ENCODE data around the gene CCDC80. TPM values are rescaled to one million over a fixed set of nuclear protein-coding genes. Genes with fewer than 3 reads are reported as not detected.

Gene CCDC80
- total RNA-seq, 1 experiment from 2014 or later = 26.2 TPM

GRCh38 chr3:112633757-112634156, 7.2 kb downstream of the CCDC80 start:
- TF ChIP-seq CTCF (IDR thresholded peaks at IDR 0.05; ENCODE audit: insufficient read depth in 1 of 2, low read depth in 1 of 2, low read length in 1 of 2, severe bottlenecking in 1 of 2, unreplicated experiment in 1 of 2) = no peak
- H3K4me1 Mint-ChIP-seq (ENCODE audit: low read depth, unreplicated experiment) = no peaks in the 10 kb centered on the region
- ChIA-PET POLR2A (no interaction called here), CTCF (no interaction called here)
- Histone ChIP-seq H3K9me3 (no peaks in the 10 kb centered on the region), H3K36me3 (ENCODE audit: control insufficient read depth, insufficient read depth, low read length) (no peaks in the 10 kb centered on the region), H3K27me3 (replicated peaks; ENCODE audit: control insufficient read depth, insufficient read depth, low read length) (no peaks in the 10 kb centered on the region), H3K4me1 (no peaks in the 10 kb centered on the region), H3K4me3 (ENCODE audit: low read depth, low read length) (no peak overlapping the region)
- no peak overlapping the region for H3K27ac Mint-ChIP-seq (ENCODE audit: unreplicated experiment)
- intact Hi-C loops (cut with micrococcal nuclease; ENCODE audit: unreplicated experiment) = no loop called here
- H3K36me3 Mint-ChIP-seq (ENCODE audit: insufficient read depth, unreplicated experiment) = no peaks in the 10 kb centered on the region
- DNase-seq = no peak
- BruUV-seq (replicated peaks) = no TSS peak
- H3K4me3 Mint-ChIP-seq (ENCODE audit: unreplicated experiment) = no peak overlapping the region
- no peaks in the 10 kb centered on the region for H3K27me3 Mint-ChIP-seq (ENCODE audit: insufficient read depth, unreplicated experiment)
- peaks cover 9% of the 10 kb centered on the region for H3K9me3 Mint-ChIP-seq (ENCODE audit: unreplicated experiment)

GRCh38 chr3:112633191-112633590, 7.8 kb downstream of the CCDC80 start:
- TF ChIP-seq CTCF (IDR thresholded peaks at IDR 0.05; ENCODE audit: insufficient read depth in 1 of 2, low read depth in 1 of 2, low read length in 1 of 2, severe bottlenecking in 1 of 2, unreplicated experiment in 1 of 2) = no peak
- BruUV-seq (replicated peaks) = no TSS peak
- POLR2A ChIA-PET = no interaction called here
- no peak for DNase-seq
- Mint-ChIP-seq H3K36me3 (ENCODE audit: insufficient read depth, unreplicated experiment) (no peaks in the 10 kb centered on the region), H3K4me3 (ENCODE audit: unreplicated experiment) (no peak overlapping the region), H3K4me1 (ENCODE audit: low read depth, unreplicated experiment) (no peaks in the 10 kb centered on the region), H3K27me3 (ENCODE audit: insufficient read depth, unreplicated experiment) (no peaks in the 10 kb centered on the region), H3K27ac (ENCODE audit: unreplicated experiment) (no peak overlapping the region), H3K9me3 (ENCODE audit: unreplicated experiment) (peaks cover 6% of the 10 kb centered on the region)
- intact Hi-C loops (cut with micrococcal nuclease; ENCODE audit: unreplicated experiment) = no loop called here
- Histone ChIP-seq H3K4me3 (ENCODE audit: low read depth, low read length) (no peak overlapping the region), H3K4me1 (0 out of 2 replicates have a peak, but pooled peaks cover 2% of the 10 kb centered on the region), H3K9me3 (no peaks in the 10 kb centered on the region), H3K36me3 (ENCODE audit: control insufficient read depth, insufficient read depth, low read length) (no peaks in the 10 kb centered on the region), H3K27me3 (replicated peaks; ENCODE audit: control insufficient read depth, insufficient read depth, low read length) (no peaks in the 10 kb centered on the region)
- CTCF ChIA-PET = no interaction called here

GRCh38 chr3:112632596-112632995, 8.3 kb downstream of the CCDC80 start:
- ChIA-PET POLR2A (no interaction called here), CTCF (no interaction called here)
- Mint-ChIP-seq H3K4me3 (ENCODE audit: unreplicated experiment) (no peak overlapping the region), H3K27ac (ENCODE audit: unreplicated experiment) (no peak overlapping the region), H3K36me3 (ENCODE audit: insufficient read depth, unreplicated experiment) (no peaks in the 10 kb centered on the region), H3K9me3 (ENCODE audit: unreplicated experiment) (no peaks in the 10 kb centered on the region), H3K27me3 (ENCODE audit: insufficient read depth, unreplicated experiment) (no peaks in the 10 kb centered on the region), H3K4me1 (ENCODE audit: low read depth, unreplicated experiment) (peaks cover under 1% of the 10 kb centered on the region)
- H3K36me3 ChIP-seq (ENCODE audit: control insufficient read depth, insufficient read depth, low read length) = no peaks in the 10 kb centered on the region
- intact Hi-C loops (cut with micrococcal nuclease; ENCODE audit: unreplicated experiment) = no loop called here
- no peaks in the 10 kb centered on the region for H3K27me3 ChIP-seq (replicated peaks; ENCODE audit: control insufficient read depth, insufficient read depth, low read length)
- no peak for TF ChIP-seq CTCF (IDR thresholded peaks at IDR 0.05; ENCODE audit: insufficient read depth in 1 of 2, low read depth in 1 of 2, low read length in 1 of 2, severe bottlenecking in 1 of 2, unreplicated experiment in 1 of 2)
- H3K4me3 ChIP-seq (ENCODE audit: low read depth, low read length) = no peak overlapping the region
- no peaks in the 10 kb centered on the region for H3K9me3 ChIP-seq
- H3K4me1 ChIP-seq = peaks cover 8% of the 10 kb centered on the region
- no TSS peak for BruUV-seq (replicated peaks)
- no peak for DNase-seq
